Endothelial cell of umbilical vein (primary cell): ENCODE data around the gene BCAS3.

ENCODE experiments used
- CTCF ChIP-seq, 2 donors: IDR thresholded peaks; 1 replicate in 1 of 2; 2 replicates in 1 of 2; pipeline ENCODE4 v1.5.1; 2011; ENCODE audit warnings: low read length in 2 of 2, mild to moderate bottlenecking in 2 of 2, moderate library complexity in 2 of 2, control low read depth in 1 of 2, inconsistent platforms in 1 of 2, low read depth in 1 of 2; ENCODE audit not compliant: insufficient read depth in 1 of 2; ENCODE audit errors: extremely low read depth in 1 of 2
- POLR2A ChIP-seq: IDR thresholded peaks from 2 replicates; pipeline ENCODE4 v1.6.1; 2012; ENCODE audit warnings: low read depth, mild to moderate bottlenecking, control low read depth, low read length
- POLR2AphosphoS5 ChIP-seq: IDR thresholded peaks from 2 replicates; pipeline ENCODE4 v1.6.1; 2012; ENCODE audit warnings: low read depth, mild to moderate bottlenecking, control low read depth, low read length, moderate library complexity; ENCODE audit not compliant: insufficient read depth

DNA sequence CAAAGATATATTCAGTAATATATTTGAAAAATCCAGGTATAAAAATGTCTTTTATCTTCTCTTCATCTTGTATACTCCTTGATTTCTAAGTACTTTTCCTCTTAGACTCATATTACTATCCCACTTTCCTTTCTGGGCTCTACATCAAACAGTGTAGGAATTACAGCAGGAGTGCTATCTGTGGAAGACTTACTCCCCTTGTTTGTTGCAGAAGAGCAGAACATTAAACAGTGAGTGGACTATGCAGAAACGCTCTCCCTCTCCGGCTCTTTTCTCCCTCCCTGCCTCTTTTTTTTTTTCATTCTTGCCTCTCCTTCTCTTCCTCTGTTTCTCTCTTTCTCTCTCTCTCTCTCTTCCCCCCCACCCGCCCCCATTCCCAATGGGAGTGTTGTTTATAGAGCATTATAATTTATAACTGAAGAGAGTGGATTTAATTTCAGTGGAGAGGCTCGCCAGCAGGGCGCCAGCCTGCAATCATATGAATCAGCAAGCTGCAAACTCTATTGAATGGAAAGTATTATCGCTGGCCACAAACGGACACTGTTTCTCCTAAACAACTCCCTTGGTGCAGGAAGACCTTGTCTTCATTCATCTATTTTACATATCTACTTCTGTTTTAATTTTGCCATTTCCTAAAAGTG is 479.7 kb downstream of the BCAS3 start:
- TF ChIP-seq POLR2AphosphoS5 (no peak), CTCF (IDR thresholded peaks at IDR 0.05; ENCODE audit: extremely low read depth in 1 of 2, insufficient read depth in 1 of 2, low read depth in 1 of 2, low read length in 2 of 2) (no peak), POLR2A (no peak)
